HG03565 (cell line): Measurements from ENCODE around the gene EP300.
"Not testable (repeated sequence)": the region's sequence is repeated elsewhere in the genome, so short reads cannot be mapped to it uniquely, and the experiment has no call there.

ENCODE experiments used
- ATAC-seq: cut with Tn5 transposase; IDR thresholded peaks from one replicate; pipeline ENCODE4 v1.9.1; 2021; ENCODE audit warnings: mild to moderate bottlenecking, moderate library complexity; ENCODE audit not compliant: unreplicated experiment

Gene EP300

GRCh38 chr22:41092023-41092817, at the start of gene EP300:
Gene EP300 (plus strand): TSS chr22:41092592. CDS start chr22:41093005, 413 bp downstream.
- ATAC-seq: peak; percentile 28

- no peak for ATAC-seq
Observed at GRCh38 chr22:41043722-41044121, 48.7 kb upstream of the EP300 start.

- ATAC-seq: not testable (repeated sequence)
Observed at GRCh38 chr22:41045575-41045974, 46.8 kb upstream of the EP300 start.

- no peak for ATAC-seq
Observed at GRCh38 chr22:41047801-41048211, 44.6 kb upstream of the EP300 start.

GRCh38 chr22:41048345-41048744, 44.0 kb upstream of the EP300 start:
- not testable (repeated sequence) for ATAC-seq

- no peak for ATAC-seq
Observed at GRCh38 chr22:41048791-41049717, 43.3 kb upstream of the EP300 start.

- ATAC-seq: not testable (repeated sequence)
Observed at GRCh38 chr22:41049795-41050194, 42.6 kb upstream of the EP300 start.

GRCh38 chr22:41050883-41051282, 41.5 kb upstream of the EP300 start:
- no peak for ATAC-seq

GRCh38 chr22:41052661-41053490, 39.5 kb upstream of the EP300 start:
- no peak for ATAC-seq

- no peak for ATAC-seq
Observed at GRCh38 chr22:41057076-41057475, 35.3 kb upstream of the EP300 start.

GRCh38 chr22:41062146-41062545, 30.2 kb upstream of the EP300 start:
- ATAC-seq: no peak

GRCh38 chr22:41064326-41064725, 28.1 kb upstream of the EP300 start:
- ATAC-seq: not testable (repeated sequence)

- not testable (repeated sequence) for ATAC-seq
Observed at GRCh38 chr22:41066341-41066740, 26.1 kb upstream of the EP300 start.

GRCh38 chr22:41067968-41068367, 24.4 kb upstream of the EP300 start:
- not testable (repeated sequence) for ATAC-seq

GRCh38 chr22:41070665-41071331, 21.6 kb upstream of the EP300 start:
- ATAC-seq: no peak

- ATAC-seq: no peak
Observed at GRCh38 chr22:41074061-41074460, 18.3 kb upstream of the EP300 start.

GRCh38 chr22:41074466-41074865, 17.9 kb upstream of the EP300 start:
- no peak for ATAC-seq

- ATAC-seq: no peak
Observed at GRCh38 chr22:41074941-41075710, 17.3 kb upstream of the EP300 start.

GRCh38 chr22:41075946-41076345, 16.4 kb upstream of the EP300 start:
- ATAC-seq: no peak
